Esophagus muscularis mucosa (tissue), 4 donors: ENCODE data around the gene CDX1. TPM values are rescaled to one million over a fixed set of nuclear protein-coding genes. Genes with fewer than 3 reads are reported as not detected.
A peak's percentile ranks its signal among the peaks of the same experiment; 100 is the strongest.

ENCODE experiments used
- DNase-seq: peaks from one replicate; pipeline ENCODE4 v3.0.0-alpha.2; 2017; ENCODE audit errors: extremely low spot score
- H3K27ac ChIP-seq, 4 donors: fragments of 200-600 bp; sonication (generic); replicated peaks in 1 of 4; 1 replicate in 3 of 4; 2 replicates in 1 of 4; pipeline ENCODE4 v1.5.1; 2016 to 2019; ENCODE audit warnings: mild to moderate bottlenecking in 1 of 4
- H3K27me3 ChIP-seq, 4 donors: fragments of 200-600 bp; sonication (generic); one replicate each; pipeline versions ENCODE4 v1.5.1 to v1.6.0; 2016 to 2019
- H3K36me3 ChIP-seq, 4 donors: fragments of 200-600 bp; sonication (generic); one replicate each; pipeline ENCODE4 v1.5.1; 2016 to 2019
- H3K4me1 ChIP-seq, 4 donors: fragments of 200-600 bp; sonication (generic); one replicate each; pipeline ENCODE4 v1.5.1; 2016 to 2019
- H3K4me3 ChIP-seq, 4 donors: fragments of 200-600 bp; sonication (generic); 1 replicate in 2 of 4; 2 replicates in 2 of 4; pipeline ENCODE4 v1.5.1; 2016 to 2019; ENCODE audit warnings: mild to moderate bottlenecking in 4 of 4, moderate library complexity in 1 of 4
- H3K9me3 ChIP-seq, 4 donors: fragments of 200-600 bp; sonication (generic); 1 replicate in 3 of 4; 2 replicates in 1 of 4; pipeline ENCODE4 v1.5.1; 2016 to 2019
- CTCF ChIP-seq, 3 experiments: fragments of 200-600 bp in 2 of 3; fragments of 450-650 bp in 1 of 3; sonication (generic) in 2 of 3; IDR thresholded peaks; one replicate each; pipeline ENCODE4 v1.5.1; 2017 to 2019; ENCODE audit warnings: antibody characterized with exemption in 3 of 3, mild to moderate bottlenecking in 2 of 3, moderate library complexity in 1 of 3
- EP300 ChIP-seq: sonication (generic); formaldehyde crosslinking; IDR thresholded peaks from one replicate; pipeline ENCODE4 v1.6.1; 2017; ENCODE audit warnings: antibody characterized with exemption
- POLR2A ChIP-seq: fragments of 450-650 bp; IDR thresholded peaks from one replicate; pipeline ENCODE4 v1.6.1; 2017; ENCODE audit warnings: antibody characterized with exemption, moderate library complexity, mild to moderate bottlenecking, low read depth
- POLR2AphosphoS5 ChIP-seq, 2 donors: sonication (generic); formaldehyde crosslinking; IDR thresholded peaks; one replicate each; pipeline ENCODE4 v1.6.1; 2017; ENCODE audit warnings: antibody characterized with exemption in 2 of 2
- WGBS: methylation state at CpG from one replicate; pipeline ENCODE4 v1.1.5; 2018; 5-methylcytosine and 5-hydroxymethylcytosine counted together
- intact Hi-C: fragments of 100-400 bp; cut with DNase I; formaldehyde crosslinking; loops from one replicate; pipeline ENCODE4 v1.15.1; 2023
- total RNA-seq, 4 donors: library from RNA; depleted of rRNA; stranded (reverse); fragments of >200 nt; gene quantifications; one replicate each; pipeline versions ENCODE4 v1.1.0 to v1.2.1, GENCODE V29; 2016

The CDX1 gene
- total RNA-seq, 4 donors from 2014 or later = 0.23 TPM; not detected in 3

- Histone ChIP-seq H3K27me3 (no peaks in the 10 kb centered on the region), H3K4me1 (peaks cover 46 to 75% (median 69%) of the 10 kb centered on the region in 4 donors), H3K4me3 (no peak overlapping the region), H3K27ac (peak overlapping the region; percentile 85 to 90 (median 88)), H3K36me3 (no peaks in the 10 kb centered on the region), H3K9me3 (no peaks in the 10 kb centered on the region)
- TF ChIP-seq EP300 (no peak), POLR2AphosphoS5 (IDR thresholded peaks at IDR 0.05) (no peak), CTCF (IDR thresholded peaks at IDR 0.05) (no peak), POLR2A (no peak)
- intact Hi-C loops = loop anchor here (1.0 to 5.0 kb wide), 4 partner anchors 30 to 277 kb away; no protein-coding TSS in a partner anchor
- WGBS = 72% methylated on average over 4 of the region's 5 CpGs
- DNase-seq = no peak
These were observed 6.0 kb upstream of the CDX1 start for GRCh38 chr5:150160448-150161081.

GRCh38 chr5:150161242-150162141 lies 5.1 kb upstream of the CDX1 start:
- intact Hi-C loops = loop anchor here (1.0 to 5.0 kb wide), 4 partner anchors 31 to 276 kb away; no protein-coding TSS in a partner anchor
- TF ChIP-seq POLR2A (no peak), EP300 (no peak), CTCF (IDR thresholded peaks at IDR 0.05) (peak; percentile 85 to 93 (median 92)), POLR2AphosphoS5 (IDR thresholded peaks at IDR 0.05) (peak in 1 of 2 donors; percentile 30)
- Histone ChIP-seq H3K4me1 (peaks cover 42 to 66% (median 61%) of the 10 kb centered on the region in 4 donors), H3K4me3 (no peak overlapping the region), H3K27ac (peak overlapping the region; percentile 85 to 90 (median 88)), H3K9me3 (no peaks in the 10 kb centered on the region), H3K27me3 (peaks cover 0 to 4% (median 0%) of the 10 kb centered on the region in 4 donors), H3K36me3 (no peaks in the 10 kb centered on the region)
- 43% methylated on average over 14 of the region's 14 CpGs for WGBS
- peak; percentile 97 for DNase-seq

GRCh38 chr5:150162142-150162513 lies 4.5 kb upstream of the CDX1 start:
- intact Hi-C loops = loop anchor here (5.0 kb wide), 2 partner anchors 190 to 275 kb away; no protein-coding TSS in a partner anchor
- TF ChIP-seq CTCF (IDR thresholded peaks at IDR 0.05) (no peak), EP300 (no peak), POLR2AphosphoS5 (IDR thresholded peaks at IDR 0.05) (no peak), POLR2A (no peak)
- H3K4me1 ChIP-seq = peaks cover 40 to 62% (median 60%) of the 10 kb centered on the region in 4 donors

GRCh38 chr5:150163035-150163434 lies 3.5 kb upstream of the CDX1 start:
- 61% methylated on average over 3 of the region's 3 CpGs for WGBS
- Histone ChIP-seq H3K4me1 (peaks cover 33 to 54% (median 53%) of the 10 kb centered on the region in 4 donors), H3K36me3 (no peaks in the 10 kb centered on the region), H3K27me3 (peaks cover 0 to 20% (median 6%) of the 10 kb centered on the region in 4 donors), H3K9me3 (no peaks in the 10 kb centered on the region), H3K4me3 (no peak overlapping the region), H3K27ac (peak overlapping the region; percentile 60 to 69 (median 64))
- TF ChIP-seq CTCF (IDR thresholded peaks at IDR 0.05) (no peak), POLR2A (no peak), POLR2AphosphoS5 (IDR thresholded peaks at IDR 0.05) (no peak), EP300 (no peak)
- intact Hi-C loops = loop anchor here (5.0 kb wide), 2 partner anchors 189 to 274 kb away; no protein-coding TSS in a partner anchor
- DNase-seq = no peak

More at GRCh38 chr5:150162142-150162513, 4.5 kb upstream of the CDX1 start:
- peak overlapping the region in 2 of 4 donors; percentile 47 to 87 for H3K27ac ChIP-seq
- no peaks in the 10 kb centered on the region for H3K9me3 ChIP-seq
- H3K4me3 ChIP-seq = no peak overlapping the region
- no peak for DNase-seq
- no peaks in the 10 kb centered on the region for H3K36me3 ChIP-seq
- peaks cover 0 to 10% (median 4%) of the 10 kb centered on the region in 4 donors for H3K27me3 ChIP-seq
- no CpG with 5 or more reads among the region's 3 CpGs for WGBS
